ENCODE data around the gene RALGAPA2.

DNA sequence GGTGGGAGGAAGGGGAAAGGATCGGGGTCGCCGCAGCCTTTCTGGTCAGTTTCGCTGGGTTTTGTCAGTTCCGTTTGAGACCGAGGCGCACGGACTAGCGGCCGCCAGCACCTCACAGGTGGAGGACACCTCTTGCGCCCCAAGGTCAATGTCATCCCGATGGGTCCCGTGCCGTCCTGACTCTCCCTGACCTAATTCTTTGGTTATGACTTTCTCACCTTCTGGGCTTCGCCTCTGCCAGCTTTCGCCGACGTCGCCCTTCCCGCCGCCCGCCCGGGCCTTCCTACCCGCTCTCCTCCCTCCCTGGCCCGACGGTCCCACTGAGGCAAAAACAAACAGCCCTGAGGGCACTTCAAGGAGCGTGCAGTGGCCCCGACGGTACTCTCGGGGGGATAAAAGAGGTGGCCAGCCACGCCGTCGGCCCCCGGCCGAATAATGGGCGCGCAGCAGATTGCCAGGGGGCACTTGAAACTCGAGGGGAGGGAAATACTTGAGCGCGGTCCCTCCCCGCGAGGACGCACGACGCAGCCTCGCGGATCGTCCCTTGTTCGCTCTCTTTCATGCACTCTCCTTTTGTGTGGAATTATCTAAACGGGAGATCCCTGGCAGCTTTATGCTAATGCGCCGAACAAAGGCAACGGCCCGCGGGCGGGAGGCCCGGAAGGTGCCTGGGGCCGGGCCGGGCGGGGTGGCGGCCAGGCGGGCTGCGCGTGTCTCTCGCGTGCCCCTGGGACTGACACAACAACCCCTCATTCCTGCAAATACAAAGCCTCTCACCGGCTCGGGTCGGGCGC lies 348.4 kb downstream of the RALGAPA2 start:
- TF ChIP-seq, protein P1, sequence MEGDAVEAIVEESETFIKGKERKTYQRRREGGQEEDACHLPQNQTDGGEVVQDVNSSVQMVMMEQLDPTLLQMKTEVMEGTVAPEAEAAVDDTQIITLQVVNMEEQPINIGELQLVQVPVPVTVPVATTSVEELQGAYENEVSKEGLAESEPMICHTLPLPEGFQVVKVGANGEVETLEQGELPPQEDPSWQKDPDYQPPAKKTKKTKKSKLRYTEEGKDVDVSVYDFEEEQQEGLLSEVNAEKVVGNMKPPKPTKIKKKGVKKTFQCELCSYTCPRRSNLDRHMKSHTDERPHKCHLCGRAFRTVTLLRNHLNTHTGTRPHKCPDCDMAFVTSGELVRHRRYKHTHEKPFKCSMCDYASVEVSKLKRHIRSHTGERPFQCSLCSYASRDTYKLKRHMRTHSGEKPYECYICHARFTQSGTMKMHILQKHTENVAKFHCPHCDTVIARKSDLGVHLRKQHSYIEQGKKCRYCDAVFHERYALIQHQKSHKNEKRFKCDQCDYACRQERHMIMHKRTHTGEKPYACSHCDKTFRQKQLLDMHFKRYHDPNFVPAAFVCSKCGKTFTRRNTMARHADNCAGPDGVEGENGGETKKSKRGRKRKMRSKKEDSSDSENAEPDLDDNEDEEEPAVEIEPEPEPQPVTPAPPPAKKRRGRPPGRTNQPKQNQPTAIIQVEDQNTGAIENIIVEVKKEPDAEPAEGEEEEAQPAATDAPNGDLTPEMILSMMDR (IDR thresholded peaks at IDR 0.05): no peak
- TF ChIP-seq POLR2A (IDR thresholded peaks at IDR 0.05): no peak
- no peak for TF ChIP-seq POLR2AphosphoS5 (IDR thresholded peaks at IDR 0.05)

All from breast epithelium (tissue), 3 donors.